Mesenchymal stem cell (in vitro differentiated cells and primary cell): Measurements from ENCODE around the gene SHISA4.

Experiments used
- DNase-seq: peaks from one replicate; pipeline ENCODE4 v3.0.0-alpha.2; 2013
- H2AFZ ChIP-seq: one replicate; pipeline ENCODE4 v1.6.1; 2013; ENCODE audit warnings: low read depth, mild to moderate bottlenecking, control low read depth, inconsistent platforms, low read length, moderate library complexity
- H2AK5ac ChIP-seq: 2 replicates; pipeline ENCODE4 v1.6.1; 2013; ENCODE audit warnings: low read length, moderate library complexity, mild to moderate bottlenecking, inconsistent platforms; ENCODE audit not compliant: severe bottlenecking
- H2BK120ac ChIP-seq: one replicate; pipeline ENCODE4 v1.6.1; 2013; ENCODE audit warnings: low read depth, mild to moderate bottlenecking, inconsistent platforms, low read length, moderate library complexity
- H2BK12ac ChIP-seq, 2 experiments: one replicate each; pipeline ENCODE4 v1.6.1; 2013; ENCODE audit warnings: inconsistent platforms in 2 of 2, low read length in 2 of 2, mild to moderate bottlenecking in 2 of 2, moderate library complexity in 2 of 2, control low read depth in 1 of 2
- H2BK15ac ChIP-seq: one replicate; pipeline ENCODE4 v1.6.1; 2013; ENCODE audit warnings: mild to moderate bottlenecking, low read depth, inconsistent platforms; ENCODE audit not compliant: poor library complexity, severe bottlenecking
- H2BK5ac ChIP-seq: 2 replicates; pipeline ENCODE4 v1.6.1; 2013; ENCODE audit warnings: low read depth, mild to moderate bottlenecking, low read length, control low read depth, inconsistent platforms; ENCODE audit not compliant: poor library complexity, severe bottlenecking
- H3K14ac ChIP-seq, 2 experiments: one replicate each; pipeline ENCODE4 v1.6.1; 2013; ENCODE audit warnings: inconsistent platforms in 2 of 2, low read length in 2 of 2, control low read depth in 1 of 2, mild to moderate bottlenecking in 1 of 2, moderate library complexity in 1 of 2
- H3K18ac ChIP-seq, 2 experiments: one replicate each; pipeline ENCODE4 v1.6.1; 2013; ENCODE audit warnings: inconsistent platforms in 2 of 2, low read length in 2 of 2, control low read depth in 1 of 2, low read depth in 1 of 2, mild to moderate bottlenecking in 1 of 2
- H3K23ac ChIP-seq, 2 experiments: one replicate each; pipeline ENCODE4 v1.6.1; 2013; ENCODE audit warnings: inconsistent platforms in 2 of 2, low read length in 2 of 2, mild to moderate bottlenecking in 2 of 2, moderate library complexity in 2 of 2, control low read depth in 1 of 2
- H3K27ac ChIP-seq: 2 replicates; pipeline ENCODE4 v1.5.1; 2013; ENCODE audit warnings: mild to moderate bottlenecking, moderate library complexity, low read length, control low read depth, inconsistent platforms; ENCODE audit not compliant: poor library complexity, severe bottlenecking
- H3K27me3 ChIP-seq, 2 experiments: 2 replicates each; pipeline versions ENCODE4 v1.6.1 to v1.7.0; 2013; ENCODE audit warnings: low read length in 2 of 2, mild to moderate bottlenecking in 2 of 2, moderate library complexity in 2 of 2, control low read depth in 1 of 2, inconsistent platforms in 1 of 2; ENCODE audit not compliant: control insufficient read depth in 1 of 2, insufficient read depth in 1 of 2
- H3K36me3 ChIP-seq, 2 experiments: 2 replicates each; pipeline versions ENCODE4 v1.6.1 to v1.7.0; 2013; ENCODE audit warnings: low read length in 2 of 2, control low read depth in 1 of 2, inconsistent platforms in 1 of 2, low read depth in 1 of 2, mild to moderate bottlenecking in 1 of 2; ENCODE audit not compliant: insufficient read depth in 2 of 2, control insufficient read depth in 1 of 2
- H3K4ac ChIP-seq, 2 experiments: one replicate each; pipeline ENCODE4 v1.6.1; 2013; ENCODE audit warnings: inconsistent platforms in 2 of 2, low read length in 2 of 2, mild to moderate bottlenecking in 2 of 2, moderate library complexity in 2 of 2, control low read depth in 1 of 2, low read depth in 1 of 2
- H3K4me1 ChIP-seq: 2 replicates; pipeline ENCODE4 v1.6.1; 2013; ENCODE audit warnings: low read depth, low read length, control low read depth; ENCODE audit not compliant: control insufficient read depth, insufficient read depth
- H3K4me2 ChIP-seq: 2 replicates; pipeline ENCODE4 v1.6.1; 2013; ENCODE audit warnings: low read length, mild to moderate bottlenecking, inconsistent platforms; ENCODE audit not compliant: poor library complexity, severe bottlenecking
- H3K4me3 ChIP-seq, 2 experiments: 2 replicates each; pipeline versions ENCODE4 v1.5.1 to v1.7.0; 2013; ENCODE audit warnings: low read length in 2 of 2, mild to moderate bottlenecking in 2 of 2, control low read depth in 1 of 2, low read depth in 1 of 2; ENCODE audit not compliant: insufficient read depth in 1 of 2
- H3K79me1 ChIP-seq: replicated peaks from 2 replicates; pipeline ENCODE4 v1.6.1; 2013; ENCODE audit warnings: mild to moderate bottlenecking, control low read depth, low read length, inconsistent platforms; ENCODE audit not compliant: poor library complexity, severe bottlenecking
- H3K9ac ChIP-seq: 2 replicates; pipeline ENCODE4 v1.7.0; 2013; ENCODE audit warnings: mild to moderate bottlenecking, low read length, moderate library complexity
- H3K9me3 ChIP-seq: 2 replicates; pipeline ENCODE4 v1.7.0; 2013; ENCODE audit warnings: mild to moderate bottlenecking, low read length; ENCODE audit not compliant: control insufficient read depth
- H4K8ac ChIP-seq: one replicate; pipeline ENCODE4 v1.6.1; 2013; ENCODE audit warnings: inconsistent platforms, mild to moderate bottlenecking, low read length, moderate library complexity
- H4K91ac ChIP-seq: one replicate; pipeline ENCODE4 v1.6.1; 2013; ENCODE audit warnings: mild to moderate bottlenecking, low read length, inconsistent platforms
- WGBS: methylation state at CpG from one replicate; pipeline ENCODE4 v1.1.7; 2013; ENCODE audit warnings: mixed read lengths; 5-methylcytosine and 5-hydroxymethylcytosine counted together
- small RNA-seq: library from polyadenylated mRNA; stranded (forward); fragments of <200 nt; extraction: miRNeasy Mini kit (QIAGEN cat#:217004); gene quantifications from one replicate; pipeline ENCODE3, GENCODE V24; 2013; ENCODE audit warnings: low read depth

The SHISA4 gene

GRCh38 chr1:201942129-201942495 lies 53.4 kb downstream of the SHISA4 start:
- peak overlapping the region in 1 of 2 experiments; percentile 2 for H3K14ac ChIP-seq
- no peaks in the 10 kb centered on the region for H3K9me3 ChIP-seq
- no peak overlapping the region for H3K4me3 ChIP-seq
- no peak overlapping the region for H3K23ac ChIP-seq
- H2BK15ac ChIP-seq: peak overlapping the region; percentile 85
- peak overlapping the region; percentile 44 to 92 for H3K4ac ChIP-seq
- peak overlapping the region; percentile 86 for H4K91ac ChIP-seq
- H2BK5ac ChIP-seq: no peak overlapping the region
- no peaks in the 10 kb centered on the region for H3K36me3 ChIP-seq
- peak overlapping the region; percentile 59 for H2BK120ac ChIP-seq
- DNase-seq: no peak
- H3K4me2 ChIP-seq: no peak overlapping the region
- no peak overlapping the region for H3K9ac ChIP-seq
- H3K4me1 ChIP-seq: peaks cover 18% of the 10 kb centered on the region
- H2AFZ ChIP-seq: no peak overlapping the region
- no peak overlapping the region for H3K27ac ChIP-seq
- H3K79me1 ChIP-seq: no peaks in the 10 kb centered on the region
- peak overlapping the region; percentile 89 for H4K8ac ChIP-seq
- H2AK5ac ChIP-seq: no peak overlapping the region
- peak overlapping the region in 1 of 2 experiments; percentile 71 for H2BK12ac ChIP-seq
- H3K18ac ChIP-seq: peak overlapping the region; percentile 58 to 84
- 97% methylated on average over 1 of the region's 1 CpG for WGBS
- H3K27me3 ChIP-seq: no peaks in the 10 kb centered on the region

Small RNA genes lying within 50 kb of the gene (small RNA-seq; reads per million reads assigned to genes)
- 1.7 reads per million for gene MIR6739
